Measurements from ENCODE around the gene CYBC1. TPM values are rescaled to one million over a fixed set of nuclear protein-coding genes. Genes with fewer than 3 reads are reported as not detected.

CYBC1 gene
- 151 TPM for polyA plus RNA-seq (2012; ENCODE audit: missing spikeins)

DNA sequence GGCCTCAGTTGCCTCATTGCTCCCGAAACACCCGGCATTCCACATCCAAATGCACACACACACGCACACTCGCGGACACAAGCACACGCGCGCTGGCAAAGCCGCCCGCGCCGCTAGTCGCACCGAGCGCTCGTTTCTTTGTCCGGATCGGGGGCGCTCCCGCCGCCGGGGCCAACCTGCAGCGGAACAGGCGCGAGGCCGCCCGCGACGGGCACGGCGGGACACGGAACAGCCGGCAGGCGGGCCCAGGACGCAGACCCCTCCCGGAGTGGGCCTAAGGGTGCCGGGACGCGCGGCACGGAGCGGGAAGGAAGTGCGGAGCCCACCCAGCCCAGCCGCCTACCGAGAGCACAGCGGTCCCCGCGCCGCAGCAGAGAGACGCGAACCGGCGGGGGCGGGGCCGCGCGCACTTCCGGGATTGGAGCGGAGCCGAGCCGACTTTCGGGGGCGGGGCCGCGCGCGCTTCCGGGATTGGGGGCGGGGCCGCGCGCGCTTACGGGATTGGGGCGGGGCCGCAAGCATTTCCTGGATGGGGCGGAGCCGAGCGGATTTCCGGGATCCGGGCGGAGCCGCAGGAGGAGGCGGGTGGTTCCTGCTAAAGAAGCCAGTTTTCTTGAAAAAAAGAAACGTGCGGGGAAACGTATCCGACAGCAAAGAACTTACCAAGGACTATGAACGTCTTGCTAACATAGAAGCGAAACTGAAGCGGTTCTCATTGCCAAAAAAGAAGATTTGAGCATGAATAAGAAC is at the start of gene CYBC1:
TSS of gene CYBC1 (minus strand) at position 396 of the 750 bp plus-strand sequence. CDS start 1,498 bp downstream, outside the sequence.
- TF ChIP-seq POLR2A (IDR thresholded peaks at IDR 0.05; ENCODE audit: low read depth, low read length) (peak; percentile 92), TAF1 (IDR thresholded peaks at IDR 0.05; ENCODE audit: borderline replicate concordance, low read depth, low read length) (peak; percentile 51; the same call in 1 of the 2 replicates), POLR2AphosphoS5 (IDR thresholded peaks at IDR 0.05; ENCODE audit: low read depth, low read length) (no peak; the same call in 1 of the 2 replicates)
- peak; percentile 76 for DNase-seq (ENCODE audit: insufficient read length)
- FAIRE-seq, result peak; percentile 86

DNA sequence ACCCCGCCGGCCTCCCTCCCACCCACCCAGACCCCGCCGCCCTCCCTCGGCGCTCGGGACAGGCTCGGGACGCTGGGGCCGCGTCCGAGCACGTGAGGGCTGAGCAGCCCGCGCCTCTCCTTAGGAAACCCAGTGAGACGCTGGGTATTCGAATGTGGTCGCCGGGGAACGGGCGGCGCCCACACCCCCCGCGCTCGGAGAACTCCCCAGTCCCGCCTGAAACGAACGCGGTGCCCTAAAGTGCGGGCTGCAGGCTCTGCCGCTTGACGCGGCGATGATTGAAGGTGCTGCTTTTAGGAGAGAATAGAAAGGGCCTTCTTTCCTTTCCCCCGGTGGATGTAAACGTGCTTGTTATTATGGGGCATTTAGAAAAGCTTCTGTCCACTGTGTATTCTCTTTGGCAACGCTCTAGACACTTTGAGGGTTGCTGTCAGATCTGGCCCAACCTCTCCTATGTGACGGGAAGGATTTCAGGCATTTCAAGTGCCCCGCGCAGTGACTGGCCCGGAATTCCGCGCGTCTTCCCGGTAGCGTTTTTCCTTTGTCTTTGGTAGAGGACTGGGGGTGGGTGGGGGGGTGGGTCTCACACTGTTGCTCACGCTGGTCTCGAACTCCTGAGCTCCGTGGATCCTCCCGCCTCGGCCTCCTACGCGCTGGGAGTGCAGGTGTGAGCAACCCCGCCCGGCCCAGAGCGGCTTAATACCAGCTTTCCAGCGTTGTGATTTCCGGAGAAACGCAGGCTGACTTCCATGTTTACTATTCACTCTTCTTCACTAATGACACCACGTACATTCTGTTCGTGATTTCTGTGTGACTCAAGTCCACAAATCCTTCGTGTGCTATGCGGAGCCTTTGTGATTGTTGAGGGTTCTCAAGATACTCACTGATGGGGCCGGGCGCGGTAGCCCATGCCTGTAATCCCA is 47.2 kb upstream of the CYBC1 start:
- FAIRE-seq (no peak), DNase-seq (ENCODE audit: insufficient read length) (no peak)
- TF ChIP-seq TAF1 (IDR thresholded peaks at IDR 0.05; ENCODE audit: borderline replicate concordance, low read depth, low read length) (no peak), POLR2AphosphoS5 (IDR thresholded peaks at IDR 0.05; ENCODE audit: low read depth, low read length) (no peak)

- peak; percentile 99 for FAIRE-seq
- DNase-seq (ENCODE audit: insufficient read length), result peak; percentile 85
- TF ChIP-seq TAF1 (IDR thresholded peaks at IDR 0.05; ENCODE audit: borderline replicate concordance, low read depth, low read length) (no peak), POLR2AphosphoS5 (IDR thresholded peaks at IDR 0.05; ENCODE audit: low read depth, low read length) (peak; percentile 15; the same call in 1 of the 2 replicates), POLR2A (IDR thresholded peaks at IDR 0.05; ENCODE audit: low read depth, low read length) (peak; percentile 54; the same call in 1 of the 2 replicates)
These were observed 46.2 kb upstream of the CYBC1 start for GRCh38 chr17:82496529-82497434.

GRCh38 chr17:82495844-82496528 is 45.4 kb upstream of the CYBC1 start:
- TF ChIP-seq POLR2AphosphoS5 (IDR thresholded peaks at IDR 0.05; ENCODE audit: low read depth, low read length) (no peak), TAF1 (IDR thresholded peaks at IDR 0.05; ENCODE audit: borderline replicate concordance, low read depth, low read length) (no peak), POLR2A (IDR thresholded peaks at IDR 0.05; ENCODE audit: low read depth, low read length) (no peak)
- DNase-seq (ENCODE audit: insufficient read length), result no peak
- no peak for FAIRE-seq

DNA sequence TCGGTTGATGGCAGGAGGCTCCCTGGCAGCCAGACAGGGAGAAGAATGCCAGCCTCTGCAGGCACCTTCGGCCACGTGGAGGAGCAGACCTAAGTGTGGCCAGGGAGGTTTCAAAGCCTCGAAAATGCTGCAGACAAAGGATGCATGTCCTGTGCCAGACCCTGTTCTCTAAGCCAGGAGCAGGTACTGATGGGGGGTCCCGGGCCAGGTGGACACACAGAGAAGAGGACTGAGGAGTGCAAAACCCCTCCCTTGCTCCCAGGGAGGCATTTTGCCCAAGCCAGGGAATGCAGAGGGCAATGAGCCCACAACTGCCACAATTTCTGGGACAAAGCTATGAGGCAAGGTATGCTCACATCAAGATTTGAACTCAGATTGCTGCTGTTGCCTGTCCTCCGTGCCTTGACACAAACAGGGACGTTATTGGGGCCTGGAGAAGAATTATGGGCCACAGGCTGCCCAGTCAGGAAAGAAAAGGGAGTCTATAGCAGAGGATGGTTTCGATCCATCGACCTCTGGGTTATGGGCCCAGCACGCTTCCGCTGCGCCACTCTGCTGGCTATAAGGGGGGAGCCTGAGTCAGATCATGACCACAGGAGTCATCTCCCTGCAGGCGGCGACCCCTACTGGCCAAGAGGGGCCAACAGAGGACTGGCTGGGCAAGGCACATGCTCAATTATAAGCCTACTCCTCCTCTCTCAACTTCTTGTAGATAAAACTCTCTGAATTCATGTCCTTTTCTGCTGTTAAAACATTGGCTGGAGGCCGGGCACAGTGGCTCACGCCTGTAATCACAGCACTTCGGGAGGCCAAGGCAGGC is 43.9 kb upstream of the CYBC1 start:
- no peak for TF ChIP-seq TAF1 (IDR thresholded peaks at IDR 0.05; ENCODE audit: borderline replicate concordance, low read depth, low read length)
- no peak for TF ChIP-seq POLR2AphosphoS5 (IDR thresholded peaks at IDR 0.05; ENCODE audit: low read depth, low read length)
- no peak for TF ChIP-seq POLR2A (IDR thresholded peaks at IDR 0.05; ENCODE audit: low read depth, low read length)
- DNase-seq (ENCODE audit: insufficient read length) (peak; percentile 81), FAIRE-seq (peak; percentile 90)

- FAIRE-seq (no peak), DNase-seq (ENCODE audit: insufficient read length) (no peak)
- TF ChIP-seq POLR2A (IDR thresholded peaks at IDR 0.05; ENCODE audit: low read depth, low read length) (no peak), POLR2AphosphoS5 (IDR thresholded peaks at IDR 0.05; ENCODE audit: low read depth, low read length) (no peak), TAF1 (IDR thresholded peaks at IDR 0.05; ENCODE audit: borderline replicate concordance, low read depth, low read length) (no peak)
These were observed 42.8 kb upstream of the CYBC1 start for GRCh38 chr17:82493226-82493781.

- TF ChIP-seq POLR2AphosphoS5 (IDR thresholded peaks at IDR 0.05; ENCODE audit: low read depth, low read length) (no peak), TAF1 (IDR thresholded peaks at IDR 0.05; ENCODE audit: borderline replicate concordance, low read depth, low read length) (no peak), POLR2A (IDR thresholded peaks at IDR 0.05; ENCODE audit: low read depth, low read length) (no peak)
- FAIRE-seq (no peak), DNase-seq (ENCODE audit: insufficient read length) (no peak)
These were observed 42.2 kb upstream of the CYBC1 start for GRCh38 chr17:82492643-82493225.

DNA sequence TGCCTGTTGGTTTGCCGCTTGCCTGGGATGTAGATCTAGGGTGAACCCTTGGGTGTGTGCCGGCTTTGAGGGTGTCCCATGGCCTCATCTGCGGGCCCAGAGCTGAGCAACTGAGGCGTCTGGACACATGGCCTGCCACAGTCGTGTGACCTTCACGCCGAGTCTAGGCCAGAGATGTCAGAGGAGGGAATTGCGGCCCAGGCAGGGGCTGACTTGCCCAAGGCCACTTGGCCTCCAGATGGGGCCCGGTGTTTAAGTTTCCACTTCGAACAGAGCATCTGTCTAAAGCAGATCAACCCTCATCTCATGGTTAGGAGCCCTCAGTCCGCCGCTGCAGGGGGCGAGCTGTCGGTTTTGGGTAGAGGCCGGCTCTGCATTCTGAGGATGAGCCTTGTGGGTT is 41.0 kb upstream of the CYBC1 start:
- TF ChIP-seq POLR2AphosphoS5 (IDR thresholded peaks at IDR 0.05; ENCODE audit: low read depth, low read length) (no peak), TAF1 (IDR thresholded peaks at IDR 0.05; ENCODE audit: borderline replicate concordance, low read depth, low read length) (no peak), POLR2A (IDR thresholded peaks at IDR 0.05; ENCODE audit: low read depth, low read length) (no peak)
- no peak for FAIRE-seq
- no peak for DNase-seq (ENCODE audit: insufficient read length)

- TF ChIP-seq TAF1 (IDR thresholded peaks at IDR 0.05; ENCODE audit: borderline replicate concordance, low read depth, low read length), result no peak
- no peak for TF ChIP-seq POLR2A (IDR thresholded peaks at IDR 0.05; ENCODE audit: low read depth, low read length)
- no peak for TF ChIP-seq POLR2AphosphoS5 (IDR thresholded peaks at IDR 0.05; ENCODE audit: low read depth, low read length)
- DNase-seq (ENCODE audit: insufficient read length) (no peak), FAIRE-seq (no peak)
These were observed 40.6 kb upstream of the CYBC1 start for GRCh38 chr17:82491196-82491530.

All from GM12892 (cell line).